HT1080 (cell line): ENCODE data around the gene CCNE1. TPM values are rescaled to one million over a fixed set of nuclear protein-coding genes. Genes with fewer than 3 reads are reported as not detected.

Experiments
- DNase-seq: peaks from one replicate; pipeline ENCODE4 v3.0.0-alpha.2; 2015; ENCODE audit warnings: low read depth
- polyA plus RNA-seq, 2 experiments: library from polyadenylated mRNA; depleted of rRNA; stranded (reverse); fragments of >200 nt; gene quantifications; 2 replicates each; pipeline ENCODE4 v1.2.3, GENCODE V29; 2015
- total RNA-seq: library from RNA; depleted of rRNA; stranded (reverse); fragments of >200 nt; shearing (Covaris generic); gene quantifications from 2 replicates; pipeline ENCODE4 v1.2.3, GENCODE V29; 2014; rRNA removed

The CCNE1 gene
- 10.8 and 14.2 TPM in 2 replicates for total RNA-seq
- polyA plus RNA-seq (2015; cell fraction: cytosol; rRNA removed), result 8.1 and 9.1 TPM in 2 replicates
- polyA plus RNA-seq (2015; cell fraction: nucleus; rRNA removed), result 8.0 and 8.7 TPM in 2 replicates

DNA sequence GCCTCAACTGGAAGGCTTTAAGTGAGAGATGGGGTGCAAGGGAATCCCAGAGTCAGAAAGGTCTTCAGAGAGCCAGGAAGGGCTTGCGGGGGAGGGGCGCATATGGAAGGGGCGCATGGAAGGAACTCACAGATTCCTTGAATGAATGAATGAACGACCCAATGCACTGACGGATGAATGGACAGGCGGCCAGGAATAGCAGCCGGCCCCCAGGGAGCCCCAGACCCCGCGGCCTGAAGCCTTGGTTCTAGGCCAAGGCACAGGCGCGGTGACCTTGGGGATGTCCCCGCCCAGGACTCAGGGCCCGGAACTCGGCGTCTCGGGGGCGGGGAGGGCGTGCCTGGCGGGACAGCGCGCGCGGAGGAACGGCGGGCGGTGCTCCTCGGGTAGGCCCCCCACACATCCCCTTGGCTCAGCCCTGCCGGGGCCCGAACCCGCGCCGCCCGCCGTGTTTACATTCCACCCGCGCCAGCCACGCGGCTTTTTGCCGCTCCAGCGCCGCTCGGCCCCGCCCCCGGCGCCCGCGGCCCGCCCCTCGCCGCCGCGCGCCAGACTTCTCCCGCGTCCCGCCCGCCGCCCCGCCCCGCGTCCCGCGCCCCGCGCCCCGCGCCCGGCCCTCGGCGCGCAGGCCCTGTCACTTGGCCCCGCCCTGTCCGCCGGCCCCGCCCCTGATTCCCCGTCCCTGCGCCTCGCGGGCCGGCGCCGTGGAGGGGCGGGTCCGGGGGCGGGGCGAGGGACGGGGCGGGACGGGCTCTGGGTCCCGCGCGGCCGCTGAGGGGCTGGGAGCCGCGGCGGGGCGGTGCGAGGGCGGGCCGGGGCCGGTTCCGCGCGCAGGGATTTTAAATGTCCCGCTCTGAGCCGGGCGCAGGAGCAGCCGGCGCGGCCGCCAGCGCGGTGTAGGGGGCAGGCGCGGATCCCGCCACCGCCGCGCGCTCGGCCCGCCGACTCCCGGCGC, at the start of gene CCNE1:
Gene CCNE1 (plus strand): TSS at position 867 of the 955 bp plus-strand sequence. CDS start 565 bp downstream, outside the sequence.
- DNase-seq, result peak; percentile 53

DNA sequence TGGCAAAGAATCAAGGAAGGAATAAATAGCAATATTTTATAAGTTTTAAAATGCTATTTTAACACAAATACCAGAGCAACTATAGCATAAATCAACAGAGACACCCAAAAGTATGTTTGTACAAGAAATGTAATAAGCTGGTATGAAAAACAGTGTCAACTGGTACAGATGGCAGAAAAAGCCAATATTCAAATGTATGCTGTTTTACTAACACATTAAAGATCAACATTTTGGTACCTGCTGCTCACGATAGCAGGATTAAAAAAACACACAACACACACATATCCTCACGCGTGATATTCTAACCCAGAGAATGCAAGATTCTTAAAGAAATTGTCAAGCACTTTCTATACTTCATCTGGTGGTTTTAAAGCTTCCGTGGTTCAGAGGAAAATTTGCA, 48.6 kb upstream of the CCNE1 start:
- DNase-seq, result no peak

- no peak for DNase-seq
These were observed 47.4 kb upstream of the CCNE1 start for GRCh38 chr19:29764361-29764760.

GRCh38 chr19:29766100-29766499, 45.7 kb upstream of the CCNE1 start:
- no peak for DNase-seq

DNA sequence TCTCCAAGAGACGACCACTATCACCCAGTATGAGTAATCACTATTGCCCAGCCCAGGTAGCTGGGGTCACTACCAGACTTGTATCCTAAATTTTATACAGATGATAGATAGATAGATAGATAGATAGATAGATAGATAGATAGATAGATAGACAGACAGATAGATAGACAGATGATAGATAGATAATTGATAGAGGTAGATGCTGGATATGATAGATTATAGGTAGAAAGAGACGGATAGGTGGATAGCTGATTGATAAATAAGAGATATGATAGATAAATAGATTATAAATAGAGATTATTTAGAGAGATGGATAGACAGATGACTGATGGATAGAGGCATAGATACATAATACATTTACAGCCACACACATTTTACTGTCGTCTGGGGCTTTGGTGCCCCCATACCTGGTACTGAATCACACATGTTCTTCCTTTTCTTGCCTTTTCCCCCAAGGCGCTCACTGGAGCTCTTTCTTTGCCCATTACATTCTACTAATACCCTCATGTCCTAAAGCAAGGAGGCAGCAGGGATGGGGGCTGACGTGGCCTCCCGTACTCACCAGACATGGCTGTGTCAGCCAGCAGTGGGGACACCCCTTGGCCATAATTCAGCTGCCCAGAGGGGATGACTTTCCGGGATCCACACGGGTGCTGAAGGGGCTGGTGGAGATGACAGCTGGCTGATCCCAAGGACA, 44.6 kb upstream of the CCNE1 start:
- DNase-seq, result no peak

GRCh38 chr19:29768166-29768565, 43.6 kb upstream of the CCNE1 start:
- no peak for DNase-seq

- no peak for DNase-seq
These were observed 41.8 kb upstream of the CCNE1 start for GRCh38 chr19:29769997-29770396.

- no peak for DNase-seq
These were observed 41.1 kb upstream of the CCNE1 start for GRCh38 chr19:29770648-29771047.

DNA sequence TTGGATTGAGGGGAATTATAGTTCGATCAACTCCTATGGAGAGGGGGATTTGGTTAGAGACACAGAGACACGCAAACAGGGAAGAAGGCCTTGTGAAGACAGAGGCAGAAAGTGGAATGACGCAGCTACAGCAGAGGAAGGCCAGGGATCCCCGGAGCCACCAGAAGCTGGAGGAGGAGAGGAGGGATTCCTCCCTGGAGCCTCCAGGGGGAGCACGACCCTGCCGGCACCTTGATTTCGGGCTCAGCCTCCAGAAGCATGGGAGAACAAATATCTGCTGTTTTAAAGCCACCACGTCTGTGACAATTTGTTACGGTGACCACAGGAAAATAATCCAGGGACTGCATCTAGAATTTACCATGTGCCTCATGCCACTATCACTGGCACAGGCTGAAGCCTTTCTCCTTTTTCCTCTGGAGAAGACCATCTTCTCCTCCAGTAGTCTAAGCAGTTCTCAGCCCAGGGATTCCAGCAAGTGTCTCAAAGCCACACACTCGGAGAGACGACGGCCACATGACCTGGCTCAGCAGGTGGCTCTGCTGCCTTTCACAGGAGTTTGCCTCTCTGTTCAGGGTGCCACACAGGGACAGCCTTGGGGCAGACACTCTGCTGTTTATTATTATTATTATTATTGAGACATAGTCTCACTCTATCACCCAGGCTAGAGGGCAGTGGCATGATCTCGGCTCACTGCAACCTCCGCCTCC, 39.9 kb upstream of the CCNE1 start:
- DNase-seq, result peak; percentile 48

GRCh38 chr19:29772696-29773095, 39.1 kb upstream of the CCNE1 start:
- DNase-seq, result no peak

DNA sequence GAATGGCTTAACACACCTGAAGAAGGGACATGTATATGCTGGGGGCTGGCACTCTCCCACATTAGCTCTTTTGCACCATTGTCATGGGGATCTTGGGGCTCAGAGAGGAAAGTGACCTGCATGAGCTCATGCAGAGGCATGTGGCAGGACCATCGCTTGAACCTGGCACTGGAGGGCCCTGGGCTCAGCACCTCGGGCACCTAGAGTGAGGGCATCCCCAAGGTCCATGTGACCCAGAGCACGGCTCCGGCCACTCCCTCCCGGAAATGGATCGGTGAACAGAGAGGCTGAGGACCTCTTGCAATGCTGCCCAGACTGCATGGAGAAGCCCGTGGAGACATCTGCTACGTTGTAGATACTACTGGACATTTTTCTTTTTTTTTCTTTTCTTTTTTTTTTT, 38.6 kb upstream of the CCNE1 start:
- no peak for DNase-seq

DNA sequence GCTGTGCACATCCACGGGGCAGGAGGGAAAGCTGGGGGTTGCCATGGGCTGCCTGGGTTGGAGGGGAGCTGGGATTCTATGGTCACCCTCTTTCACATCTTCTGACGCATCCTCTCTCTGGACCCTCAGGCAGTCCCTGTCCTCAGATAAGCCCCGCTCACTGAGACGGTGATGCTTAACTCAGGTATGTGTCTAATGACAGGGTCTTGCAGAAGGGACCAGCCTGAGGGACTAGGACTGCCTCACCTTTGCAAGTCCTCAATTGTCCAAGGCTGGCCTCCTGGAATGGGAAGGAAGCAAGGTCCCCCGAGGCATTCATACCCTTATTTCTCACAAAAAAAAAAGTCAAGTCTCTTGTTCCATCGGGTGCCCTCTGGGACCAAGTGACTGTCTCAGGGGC, 37.7 kb upstream of the CCNE1 start:
- no peak for DNase-seq

DNA sequence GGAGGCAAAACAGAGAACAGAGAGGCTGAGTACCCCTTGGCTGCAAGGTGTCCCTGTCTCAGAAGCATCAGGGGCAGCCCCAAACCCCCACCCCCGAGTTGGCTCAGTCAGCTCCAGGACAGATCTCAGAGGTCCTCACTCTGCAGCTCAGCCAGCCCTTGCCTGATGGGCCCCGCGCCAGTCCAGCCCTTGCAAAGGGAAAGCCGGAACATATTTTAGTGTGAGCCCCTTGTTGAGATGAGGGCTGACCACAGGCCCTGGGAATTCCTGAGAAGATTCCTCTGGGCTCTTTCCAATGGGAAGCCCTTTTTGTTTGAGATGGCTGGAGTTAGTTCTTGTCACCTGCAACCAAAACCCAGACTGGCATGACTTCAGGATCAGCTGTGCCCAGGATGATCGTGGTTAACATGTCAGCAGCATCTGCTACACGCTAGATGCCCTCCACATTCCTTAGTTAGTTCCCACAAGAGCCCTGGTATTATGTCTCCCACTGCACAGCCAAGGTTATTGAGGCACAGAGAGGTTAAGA, 33.9 kb upstream of the CCNE1 start:
- no peak for DNase-seq

- no peak for DNase-seq
These were observed 31.9 kb upstream of the CCNE1 start for GRCh38 chr19:29779921-29780320.

DNA sequence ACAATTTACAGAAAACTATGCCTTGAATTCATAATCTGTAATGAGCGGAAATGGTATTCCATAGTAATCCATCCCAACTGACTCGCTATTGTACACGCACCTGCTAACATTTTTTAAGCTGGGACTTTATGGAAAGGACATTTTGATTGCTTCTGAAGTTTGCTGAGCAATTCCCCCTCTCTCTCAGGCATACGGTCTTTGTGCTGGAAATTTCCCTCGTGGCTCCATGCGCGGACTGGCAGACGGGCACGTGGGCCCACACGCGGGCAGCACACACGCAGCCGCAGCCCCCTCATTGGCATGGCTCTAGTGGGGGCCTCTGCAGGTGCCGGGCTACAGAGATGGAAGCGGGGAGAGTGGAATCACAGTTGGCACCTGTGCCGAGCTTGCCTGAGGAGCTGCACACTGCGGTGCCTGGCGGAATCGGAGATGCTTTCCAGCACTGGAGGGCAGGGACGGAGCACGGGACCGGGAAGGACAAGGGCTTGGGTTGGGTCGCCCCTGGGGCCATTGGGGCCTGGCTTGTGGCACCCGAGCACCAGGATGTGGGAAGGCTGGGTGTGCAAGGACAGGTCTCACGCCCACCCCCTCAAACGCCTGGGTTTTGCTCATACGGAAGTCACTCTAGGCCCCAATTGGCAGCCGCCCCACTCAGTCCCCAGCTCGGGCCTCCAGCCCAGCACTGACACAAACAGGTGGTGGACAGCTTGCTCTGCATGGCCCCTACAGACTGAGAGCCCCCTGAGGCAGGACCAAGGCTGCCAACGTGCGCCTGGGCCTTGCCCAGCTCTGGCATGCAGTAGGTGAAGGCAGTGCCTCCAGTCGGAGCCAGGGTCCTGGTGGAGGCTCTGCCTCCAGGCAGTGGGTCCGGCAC, 30.2 kb upstream of the CCNE1 start:
- no peak for DNase-seq

DNA sequence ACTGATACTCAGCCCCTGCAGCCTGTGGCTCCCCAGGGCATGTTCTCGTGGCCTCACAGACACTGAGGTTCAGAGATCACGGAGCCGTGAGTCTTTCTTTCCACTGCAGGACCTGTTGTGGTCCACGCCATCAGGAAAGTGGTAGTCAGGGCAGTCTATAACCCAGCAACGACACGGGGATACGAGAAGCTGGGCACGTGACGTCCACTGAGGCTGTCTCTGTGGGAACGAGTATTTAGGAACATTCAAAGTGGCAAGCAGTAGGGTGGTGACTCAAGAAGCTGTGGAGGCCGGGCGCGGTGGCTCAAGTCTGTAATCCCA, 29.6 kb upstream of the CCNE1 start:
- no peak for DNase-seq

DNA sequence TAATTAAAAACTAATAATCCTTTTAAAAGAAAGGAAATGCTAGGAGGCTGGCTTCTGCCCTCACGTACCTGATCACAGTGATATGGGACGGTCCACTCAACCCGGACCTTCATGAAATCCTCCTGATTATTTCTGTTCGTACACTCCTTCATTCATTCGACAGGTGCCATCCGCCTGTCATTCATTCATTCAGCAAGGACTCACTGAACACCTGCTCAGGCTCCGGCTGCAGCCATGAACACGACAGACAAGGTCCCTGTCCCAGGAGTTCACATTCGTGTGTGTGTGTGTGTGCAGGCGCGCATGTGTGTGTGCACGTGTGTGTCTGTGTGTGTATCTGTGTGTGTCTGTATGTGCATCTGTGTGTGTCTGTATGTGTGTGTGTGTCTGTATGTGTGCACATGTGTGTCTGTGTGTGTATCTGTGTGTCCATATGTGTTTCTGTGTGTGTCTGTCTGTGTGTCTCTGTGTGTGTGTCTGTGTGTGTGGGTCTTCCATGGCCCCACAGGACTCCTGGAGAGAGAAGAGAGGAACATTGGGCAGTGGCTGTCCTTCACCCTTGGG, 28.1 kb upstream of the CCNE1 start:
- no peak for DNase-seq

GRCh38 chr19:29784598-29785223, 27.1 kb upstream of the CCNE1 start:
- no peak for DNase-seq

- DNase-seq, result no peak
These were observed 26.4 kb upstream of the CCNE1 start for GRCh38 chr19:29785360-29785759.
